ENCODE results near the gene PITPNB. TPM values are rescaled to one million over a fixed set of nuclear protein-coding genes. Genes with fewer than 3 reads are reported as not detected.

The PITPNB gene
- total and polyA plus RNA-seq, 8 donors: 51.1 to 79.3 (median 71.2) TPM

DNA sequence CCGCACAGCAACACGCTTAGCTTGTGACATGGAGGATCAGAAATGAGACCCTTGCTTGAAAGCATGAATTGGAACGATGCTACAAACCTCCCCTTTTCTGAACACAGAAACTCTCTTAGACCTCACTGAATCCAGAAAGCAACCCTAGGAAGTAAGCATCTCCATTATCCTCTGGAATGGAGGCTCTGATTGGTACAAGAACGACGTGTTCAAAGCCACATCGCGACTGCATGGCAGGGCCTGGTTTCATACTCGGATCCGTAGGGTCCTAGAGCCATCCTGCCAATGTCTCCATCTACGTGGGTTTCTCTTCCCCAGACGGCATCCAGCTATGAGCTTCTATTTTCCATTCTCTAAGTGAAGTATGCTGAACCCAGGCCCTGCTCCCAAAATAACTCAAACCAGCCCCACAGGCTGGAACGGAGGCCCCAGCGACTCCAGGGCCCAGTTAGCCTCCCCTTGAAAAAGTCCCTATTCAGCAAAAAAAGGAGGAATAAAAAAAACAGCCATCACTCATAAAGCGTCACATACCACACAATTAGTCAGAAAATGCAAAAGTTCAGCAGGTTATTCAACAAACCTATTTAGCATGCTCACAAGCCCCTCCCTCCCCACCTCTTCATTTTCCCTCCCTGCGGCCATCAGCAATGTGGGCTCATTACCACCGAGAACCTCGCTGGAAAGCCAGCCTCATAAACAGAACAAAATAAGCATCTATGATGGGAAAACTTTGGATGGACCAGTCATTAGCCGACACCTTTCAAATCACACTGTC lies 110.4 kb downstream of the PITPNB start:
- intact Hi-C loops (cut with DNase I): loop anchor here in 1 of 2 donors (10.0 kb wide), 1 partner anchor 404 kb away; no protein-coding TSS in a partner anchor
- Histone ChIP-seq H3K4me1 (peaks cover 7% of the 10 kb centered on the region in 2 donors), H3K36me3 (no peaks in the 10 kb centered on the region), H3K27ac (no peak overlapping the region), H3K4me3 (no peak overlapping the region), H3K27me3 (peaks cover 0 to 16% of the 10 kb centered on the region in 2 donors), H3K9me3 (no peaks in the 10 kb centered on the region)
- ATAC-seq: no peak
- no peak for DNase-seq
- TF ChIP-seq, protein P1, sequence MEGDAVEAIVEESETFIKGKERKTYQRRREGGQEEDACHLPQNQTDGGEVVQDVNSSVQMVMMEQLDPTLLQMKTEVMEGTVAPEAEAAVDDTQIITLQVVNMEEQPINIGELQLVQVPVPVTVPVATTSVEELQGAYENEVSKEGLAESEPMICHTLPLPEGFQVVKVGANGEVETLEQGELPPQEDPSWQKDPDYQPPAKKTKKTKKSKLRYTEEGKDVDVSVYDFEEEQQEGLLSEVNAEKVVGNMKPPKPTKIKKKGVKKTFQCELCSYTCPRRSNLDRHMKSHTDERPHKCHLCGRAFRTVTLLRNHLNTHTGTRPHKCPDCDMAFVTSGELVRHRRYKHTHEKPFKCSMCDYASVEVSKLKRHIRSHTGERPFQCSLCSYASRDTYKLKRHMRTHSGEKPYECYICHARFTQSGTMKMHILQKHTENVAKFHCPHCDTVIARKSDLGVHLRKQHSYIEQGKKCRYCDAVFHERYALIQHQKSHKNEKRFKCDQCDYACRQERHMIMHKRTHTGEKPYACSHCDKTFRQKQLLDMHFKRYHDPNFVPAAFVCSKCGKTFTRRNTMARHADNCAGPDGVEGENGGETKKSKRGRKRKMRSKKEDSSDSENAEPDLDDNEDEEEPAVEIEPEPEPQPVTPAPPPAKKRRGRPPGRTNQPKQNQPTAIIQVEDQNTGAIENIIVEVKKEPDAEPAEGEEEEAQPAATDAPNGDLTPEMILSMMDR (IDR thresholded peaks at IDR 0.05): no peak

DNA sequence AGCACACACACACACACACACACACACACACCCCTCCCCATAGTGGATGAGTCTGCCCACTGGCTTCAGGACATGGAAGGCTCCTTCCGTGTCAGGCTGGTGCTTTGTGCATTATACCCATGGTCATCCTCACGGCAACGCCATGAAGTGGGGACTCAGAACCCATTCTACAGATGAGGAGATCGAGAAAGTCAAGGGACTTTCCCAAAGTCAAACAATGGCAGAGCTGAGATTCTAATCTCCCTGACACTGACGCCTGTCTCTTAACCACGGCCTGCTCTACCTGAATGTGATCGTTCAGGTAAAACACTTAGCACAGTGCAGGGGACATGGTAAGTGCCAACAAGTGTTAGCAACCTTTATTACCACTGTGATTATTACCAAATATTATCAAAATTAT lies 113.2 kb downstream of the PITPNB start:
- TF ChIP-seq, protein P1 (IDR thresholded peaks at IDR 0.05): no peak
- H3K27ac ChIP-seq: no peak overlapping the region
- no peaks in the 10 kb centered on the region for H3K36me3 ChIP-seq
- no peaks in the 10 kb centered on the region for H3K9me3 ChIP-seq
- DNase-seq (no peak), ATAC-seq (no peak)
- H3K4me3 ChIP-seq: no peak overlapping the region
- H3K27me3 ChIP-seq: peaks cover 0 to 44% of the 10 kb centered on the region in 2 donors
- H3K4me1 ChIP-seq: peaks cover 7 to 20% of the 10 kb centered on the region in 2 donors
- intact Hi-C loops (cut with DNase I): loop anchor here in 1 of 2 donors (10.0 kb wide), 1 partner anchor 401 kb away; no protein-coding TSS in a partner anchor

DNA sequence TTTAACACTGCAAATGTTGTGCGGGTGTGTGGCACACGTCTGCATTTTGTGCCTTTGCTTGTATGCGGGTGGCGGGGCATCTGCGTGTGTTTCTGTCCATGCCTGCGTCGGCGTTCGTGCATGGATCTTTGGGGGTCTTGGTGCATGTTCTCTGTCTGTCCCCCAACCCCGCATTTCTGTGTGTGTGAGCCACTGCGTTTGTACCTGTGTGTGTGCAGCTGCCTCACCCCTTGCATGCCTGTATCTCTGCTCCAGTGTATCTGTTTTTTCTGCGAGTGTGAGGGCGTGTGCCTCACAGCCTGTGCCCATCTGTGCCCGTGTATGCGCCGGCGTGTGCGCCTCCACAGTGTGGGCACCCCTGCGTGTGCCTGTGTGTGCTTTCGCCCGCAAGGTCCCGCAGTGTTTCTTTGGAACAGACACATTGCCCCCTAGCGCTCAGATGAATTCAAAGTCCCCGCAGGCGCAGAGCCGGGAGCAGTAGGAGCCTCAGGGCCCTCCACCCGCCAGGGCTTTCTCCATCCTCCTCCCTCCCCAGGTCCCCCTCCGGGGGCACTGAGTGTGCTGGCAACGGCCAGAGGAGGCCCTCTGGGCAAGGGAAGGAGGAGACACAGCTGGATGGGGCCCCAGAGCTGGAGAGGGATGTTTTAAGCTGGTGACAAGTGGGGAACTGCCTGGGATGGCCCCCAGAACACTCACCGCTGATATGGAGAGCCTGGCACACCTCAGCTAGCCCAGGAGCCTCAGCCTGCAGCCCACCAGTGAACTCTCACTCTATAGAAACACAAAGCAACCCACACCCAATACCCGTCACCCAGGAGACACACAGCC lies 114.4 kb downstream of the PITPNB start:
- peaks cover 10 to 55% of the 10 kb centered on the region in 2 donors for H3K27me3 ChIP-seq
- TF ChIP-seq, protein P1 (IDR thresholded peaks at IDR 0.05): peak; percentile 60 to 65
- DNase-seq (peak in 1 of 4 donors; percentile 65), ATAC-seq (peak; percentile 68)
- H3K36me3 ChIP-seq: no peaks in the 10 kb centered on the region
- H3K27ac ChIP-seq: no peak overlapping the region
- intact Hi-C loops (cut with DNase I): loop anchor here in 1 of 2 donors (10.0 kb wide), 1 partner anchor 400 kb away; no protein-coding TSS in a partner anchor
- peaks cover 5 to 26% of the 10 kb centered on the region in 2 donors for H3K4me1 ChIP-seq
- H3K4me3 ChIP-seq: no peak overlapping the region
- H3K9me3 ChIP-seq: no peaks in the 10 kb centered on the region

DNA sequence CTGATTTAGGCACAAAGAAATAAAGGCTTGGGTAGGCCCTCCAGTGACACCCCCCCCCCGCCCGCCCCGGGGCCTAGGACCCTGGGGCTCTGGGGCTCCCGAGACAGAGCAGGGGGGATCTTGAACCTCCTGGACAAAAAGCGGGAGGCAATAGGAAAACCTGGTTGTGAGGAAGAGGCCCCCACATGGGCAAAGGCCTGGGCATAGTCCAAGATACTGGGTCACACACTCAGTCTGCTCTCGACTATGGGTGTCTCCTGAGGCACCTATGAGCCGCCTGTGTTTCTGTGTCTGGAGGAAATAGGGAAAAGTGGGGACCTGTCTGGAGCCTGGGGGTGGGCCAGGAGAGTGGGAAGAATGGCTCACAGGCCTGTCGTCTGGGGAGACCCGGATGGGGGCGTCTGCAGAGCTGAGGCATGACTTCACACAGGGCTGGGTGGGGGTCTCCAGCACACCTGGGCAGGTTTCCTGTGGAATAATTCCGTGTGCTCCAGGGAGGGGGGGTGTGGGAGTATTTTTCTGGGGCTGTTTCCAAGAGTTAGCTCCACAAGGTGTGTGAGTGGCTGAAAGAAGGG lies 115.1 kb downstream of the PITPNB start:
- Histone ChIP-seq H3K27me3 (peaks cover 14 to 63% of the 10 kb centered on the region in 2 donors), H3K9me3 (no peaks in the 10 kb centered on the region), H3K27ac (no peak overlapping the region), H3K4me3 (no peak overlapping the region), H3K36me3 (no peaks in the 10 kb centered on the region), H3K4me1 (peaks cover 8 to 33% of the 10 kb centered on the region in 2 donors)
- no peak for DNase-seq
- TF ChIP-seq, protein P1 (IDR thresholded peaks at IDR 0.05): no peak
- no peak for ATAC-seq
- intact Hi-C loops (cut with DNase I): loop anchor here in 1 of 2 donors (10.0 kb wide), 1 partner anchor 399 kb away; no protein-coding TSS in a partner anchor

Data from left lung (tissue), 10 donors.